ENCODE data around the gene EQTN.
"Not testable (repeated sequence)": the region's sequence is repeated elsewhere in the genome, so short reads cannot be mapped to it uniquely, and the experiment has no call there.

- TF ChIP-seq SP1 (IDR thresholded peaks at IDR 0.05); TARDBP (IDR thresholded peaks at IDR 0.05); NFRKB (IDR thresholded peaks at IDR 0.05); BHLHE40 (IDR thresholded peaks at IDR 0.05; ENCODE audit: borderline replicate concordance); FOXM1 (IDR thresholded peaks at IDR 0.05; ENCODE audit: borderline replicate concordance); ARNT (IDR thresholded peaks at IDR 0.05); CTBP1 (IDR thresholded peaks at IDR 0.05; ENCODE audit: borderline replicate concordance); ELF4 (IDR thresholded peaks at IDR 0.05); HDGF (IDR thresholded peaks at IDR 0.05; ENCODE audit: borderline replicate concordance); SUZ12 (IDR thresholded peaks at IDR 0.05); L3MBTL2 (conservative IDR thresholded peaks at IDR 0.05); ZNF384 (IDR thresholded peaks at IDR 0.05); LEF1 (IDR thresholded peaks at IDR 0.05; ENCODE audit: borderline replicate concordance): not testable (repeated sequence)
- TF ChIP-seq, protein P1, sequence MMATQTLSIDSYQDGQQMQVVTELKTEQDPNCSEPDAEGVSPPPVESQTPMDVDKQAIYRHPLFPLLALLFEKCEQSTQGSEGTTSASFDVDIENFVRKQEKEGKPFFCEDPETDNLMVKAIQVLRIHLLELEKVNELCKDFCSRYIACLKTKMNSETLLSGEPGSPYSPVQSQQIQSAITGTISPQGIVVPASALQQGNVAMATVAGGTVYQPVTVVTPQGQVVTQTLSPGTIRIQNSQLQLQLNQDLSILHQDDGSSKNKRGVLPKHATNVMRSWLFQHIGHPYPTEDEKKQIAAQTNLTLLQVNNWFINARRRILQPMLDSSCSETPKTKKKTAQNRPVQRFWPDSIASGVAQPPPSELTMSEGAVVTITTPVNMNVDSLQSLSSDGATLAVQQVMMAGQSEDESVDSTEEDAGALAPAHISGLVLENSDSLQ (IDR thresholded peaks at IDR 0.05) = not testable (repeated sequence)
Measured at GRCh38 chr9:27239648-27240047, 57.3 kb downstream of the EQTN start.

All from HEK293T (cell line).